ENCODE data around the gene AEBP2. TPM values are rescaled to one million over a fixed set of nuclear protein-coding genes. Genes with fewer than 3 reads are reported as not detected.

The AEBP2 gene
- total RNA-seq, 1 experiment from 2014 or later: 50.3 TPM

DNA sequence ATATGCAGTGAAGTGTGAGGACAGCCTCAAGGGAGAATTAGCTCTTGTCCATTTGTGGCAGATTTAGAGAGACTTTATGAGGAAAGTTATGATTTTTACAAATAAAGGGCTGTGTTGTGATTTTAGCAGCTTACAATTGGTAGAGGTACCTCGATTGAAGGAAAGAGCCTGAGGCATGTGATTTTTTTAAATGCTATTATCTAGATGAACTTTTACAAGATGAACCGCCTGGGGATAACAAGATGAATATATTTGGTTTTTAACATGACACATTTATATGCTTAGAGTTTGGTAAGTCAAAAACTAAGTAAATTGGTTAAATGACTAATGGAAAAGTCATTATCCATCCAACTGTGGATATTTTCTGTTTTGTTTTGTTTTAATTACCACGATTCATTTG lies 52.6 kb downstream of the AEBP2 start:
- Histone ChIP-seq H3K79me2 (ENCODE audit: low read depth) (peaks cover 59% of the 10 kb centered on the region), H3K9me3 (ENCODE audit: insufficient read depth, low read depth) (no peaks in the 10 kb centered on the region), H2AFZ (no peak overlapping the region), H3K4me3 (no peak overlapping the region), H3K27me3 (ENCODE audit: insufficient read depth, low read depth) (no peaks in the 10 kb centered on the region), H3K4me2 (no peak overlapping the region), H3K4me1 (replicated peaks; ENCODE audit: insufficient read depth) (no peaks in the 10 kb centered on the region), H3F3A (ENCODE audit: insufficient read depth, low read depth) (peaks cover 11% of the 10 kb centered on the region), H3K9me2 (ENCODE audit: insufficient read depth) (no peaks in the 10 kb centered on the region), H4K20me1 (ENCODE audit: insufficient read depth) (peaks cover 19% of the 10 kb centered on the region; the same call in 1 of the 2 replicates), H3K27ac (no peak overlapping the region), H3K36me3 (ENCODE audit: low read depth) (peaks cover 3% of the 10 kb centered on the region)
- BruUV-seq (replicated peaks): no TSS peak
- ChIA-PET CTCF (no interaction called here), POLR2A (ENCODE audit: unreplicated experiment) (interaction anchor here (0.6 kb wide), 1 partner anchor 110 kb away, joined by 3 read pairs; no protein-coding TSS in a partner anchor)
- intact Hi-C loops (cut with micrococcal nuclease; ENCODE audit: unreplicated experiment): no loop called here
- DNase-seq: no peak
- TF ChIP-seq, protein P1, sequence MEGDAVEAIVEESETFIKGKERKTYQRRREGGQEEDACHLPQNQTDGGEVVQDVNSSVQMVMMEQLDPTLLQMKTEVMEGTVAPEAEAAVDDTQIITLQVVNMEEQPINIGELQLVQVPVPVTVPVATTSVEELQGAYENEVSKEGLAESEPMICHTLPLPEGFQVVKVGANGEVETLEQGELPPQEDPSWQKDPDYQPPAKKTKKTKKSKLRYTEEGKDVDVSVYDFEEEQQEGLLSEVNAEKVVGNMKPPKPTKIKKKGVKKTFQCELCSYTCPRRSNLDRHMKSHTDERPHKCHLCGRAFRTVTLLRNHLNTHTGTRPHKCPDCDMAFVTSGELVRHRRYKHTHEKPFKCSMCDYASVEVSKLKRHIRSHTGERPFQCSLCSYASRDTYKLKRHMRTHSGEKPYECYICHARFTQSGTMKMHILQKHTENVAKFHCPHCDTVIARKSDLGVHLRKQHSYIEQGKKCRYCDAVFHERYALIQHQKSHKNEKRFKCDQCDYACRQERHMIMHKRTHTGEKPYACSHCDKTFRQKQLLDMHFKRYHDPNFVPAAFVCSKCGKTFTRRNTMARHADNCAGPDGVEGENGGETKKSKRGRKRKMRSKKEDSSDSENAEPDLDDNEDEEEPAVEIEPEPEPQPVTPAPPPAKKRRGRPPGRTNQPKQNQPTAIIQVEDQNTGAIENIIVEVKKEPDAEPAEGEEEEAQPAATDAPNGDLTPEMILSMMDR (conservative IDR thresholded peaks at IDR 0.05): no peak
- no peak for TF ChIP-seq EZH2 (IDR thresholded peaks at IDR 0.05; ENCODE audit: low read depth)

DNA sequence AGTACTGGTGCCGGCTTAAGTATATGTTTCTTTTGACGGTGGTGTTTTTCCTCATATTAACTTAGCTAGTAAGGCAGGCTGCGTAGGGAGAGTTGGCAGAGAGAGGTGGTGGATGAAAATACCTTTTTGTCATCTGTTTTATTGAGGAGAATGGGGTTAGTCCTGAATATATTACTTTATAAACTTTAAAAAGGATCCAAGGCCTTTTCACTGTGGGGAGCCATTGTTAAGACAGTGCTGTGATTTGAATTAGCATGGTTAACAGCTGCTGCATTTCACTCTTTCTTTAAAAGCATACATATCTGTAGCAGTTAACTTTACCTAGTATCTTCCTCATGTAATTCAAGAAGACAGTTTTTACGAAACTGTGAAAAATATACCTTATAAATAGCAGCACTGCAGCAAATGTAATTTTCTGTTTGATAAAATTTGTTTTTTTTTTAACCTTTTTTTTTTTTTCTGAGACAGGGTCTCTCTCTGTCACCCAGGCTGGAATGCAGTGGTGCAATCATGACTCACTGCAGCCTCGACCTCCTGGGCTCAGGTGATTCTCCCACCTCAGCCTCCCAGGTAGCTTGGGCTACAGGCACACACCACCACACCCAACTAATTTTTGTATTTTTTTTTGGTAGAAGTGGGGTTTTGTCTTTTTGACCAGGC lies 57.1 kb downstream of the AEBP2 start:
- ChIA-PET POLR2A (ENCODE audit: unreplicated experiment) (interaction anchor here (0.6 to 0.7 kb wide), 2 partner anchors 49 to 254 kb away, joined by 3 to 9 read pairs; no protein-coding TSS in a partner anchor), CTCF (no interaction called here)
- Histone ChIP-seq H2AFZ (no peak overlapping the region), H3K36me3 (ENCODE audit: low read depth) (peaks cover 5% of the 10 kb centered on the region), H3K4me1 (replicated peaks; ENCODE audit: insufficient read depth) (no peaks in the 10 kb centered on the region), H4K20me1 (ENCODE audit: insufficient read depth) (peaks cover 13% of the 10 kb centered on the region; the same call in 1 of the 2 replicates), H3F3A (ENCODE audit: insufficient read depth, low read depth) (peaks cover 17% of the 10 kb centered on the region), H3K79me2 (ENCODE audit: low read depth) (peaks cover 44% of the 10 kb centered on the region), H3K9me3 (ENCODE audit: insufficient read depth, low read depth) (no peaks in the 10 kb centered on the region), H3K4me2 (no peak overlapping the region), H3K27me3 (ENCODE audit: insufficient read depth, low read depth) (no peaks in the 10 kb centered on the region), H3K27ac (no peak overlapping the region), H3K9me2 (ENCODE audit: insufficient read depth) (no peaks in the 10 kb centered on the region), H3K4me3 (no peak overlapping the region)
- no TSS peak for BruUV-seq (replicated peaks)
- no peak for TF ChIP-seq EZH2 (IDR thresholded peaks at IDR 0.05; ENCODE audit: low read depth)
- TF ChIP-seq, protein P1 (conservative IDR thresholded peaks at IDR 0.05): no peak
- no peak for DNase-seq
- intact Hi-C loops (cut with micrococcal nuclease; ENCODE audit: unreplicated experiment): no loop called here

DNA sequence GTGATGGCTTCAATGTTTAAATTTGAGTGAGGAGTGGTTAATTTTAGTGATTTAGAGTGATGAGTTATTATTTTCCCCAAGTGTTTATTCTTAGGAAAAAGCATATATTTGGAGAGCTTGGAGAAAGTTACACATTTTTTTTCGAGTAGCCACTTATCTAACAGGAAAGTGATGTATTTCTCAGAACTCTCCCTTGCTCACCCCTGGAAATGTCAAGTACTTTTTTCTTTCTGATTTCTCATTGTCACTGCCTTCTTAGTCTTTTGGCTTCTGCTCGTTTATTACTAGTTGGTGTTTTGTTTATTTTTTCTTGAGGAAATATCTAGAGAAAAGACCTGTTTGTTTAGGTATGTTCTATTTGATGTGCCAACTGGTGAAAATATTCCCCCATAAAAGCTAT lies 58.8 kb downstream of the AEBP2 start:
- intact Hi-C loops (cut with micrococcal nuclease; ENCODE audit: unreplicated experiment): no loop called here
- no peaks in the 10 kb centered on the region for H3K27me3 ChIP-seq (ENCODE audit: insufficient read depth, low read depth)
- no peak for TF ChIP-seq EZH2 (IDR thresholded peaks at IDR 0.05; ENCODE audit: low read depth)
- TF ChIP-seq, protein P1 (conservative IDR thresholded peaks at IDR 0.05): no peak
- ChIA-PET POLR2A (ENCODE audit: unreplicated experiment) (no interaction called here), CTCF (no interaction called here)
- no peaks in the 10 kb centered on the region for H3K9me3 ChIP-seq (ENCODE audit: insufficient read depth, low read depth)
- H3K36me3 ChIP-seq (ENCODE audit: low read depth): peaks cover 5% of the 10 kb centered on the region
- no peak overlapping the region for H3K4me3 ChIP-seq
- H4K20me1 ChIP-seq (ENCODE audit: insufficient read depth): peaks cover 13% of the 10 kb centered on the region; the same call in 1 of the 2 replicates
- no peak overlapping the region for H3K4me2 ChIP-seq
- H3K9me2 ChIP-seq (ENCODE audit: insufficient read depth): no peaks in the 10 kb centered on the region
- peaks cover 22% of the 10 kb centered on the region for H3F3A ChIP-seq (ENCODE audit: insufficient read depth, low read depth)
- H3K27ac ChIP-seq: no peak overlapping the region
- H3K4me1 ChIP-seq (replicated peaks; ENCODE audit: insufficient read depth): no peaks in the 10 kb centered on the region
- H2AFZ ChIP-seq: no peak overlapping the region
- DNase-seq: no peak
- BruUV-seq (replicated peaks): no TSS peak
- peaks cover 44% of the 10 kb centered on the region for H3K79me2 ChIP-seq (ENCODE audit: low read depth)
